GM18508 (cell line): Measurements from ENCODE around the gene MIA.
"Not testable (repeated sequence)": the region's sequence is repeated elsewhere in the genome, so short reads cannot be mapped to it uniquely, and the experiment has no call there.

ENCODE experiments used
- ATAC-seq: cut with Tn5 transposase; IDR thresholded peaks from one replicate; pipeline ENCODE4 v1.9.1; 2021; ENCODE audit warnings: moderate number of reproducible peaks; ENCODE audit not compliant: insufficient read depth, unreplicated experiment

The MIA gene

DNA sequence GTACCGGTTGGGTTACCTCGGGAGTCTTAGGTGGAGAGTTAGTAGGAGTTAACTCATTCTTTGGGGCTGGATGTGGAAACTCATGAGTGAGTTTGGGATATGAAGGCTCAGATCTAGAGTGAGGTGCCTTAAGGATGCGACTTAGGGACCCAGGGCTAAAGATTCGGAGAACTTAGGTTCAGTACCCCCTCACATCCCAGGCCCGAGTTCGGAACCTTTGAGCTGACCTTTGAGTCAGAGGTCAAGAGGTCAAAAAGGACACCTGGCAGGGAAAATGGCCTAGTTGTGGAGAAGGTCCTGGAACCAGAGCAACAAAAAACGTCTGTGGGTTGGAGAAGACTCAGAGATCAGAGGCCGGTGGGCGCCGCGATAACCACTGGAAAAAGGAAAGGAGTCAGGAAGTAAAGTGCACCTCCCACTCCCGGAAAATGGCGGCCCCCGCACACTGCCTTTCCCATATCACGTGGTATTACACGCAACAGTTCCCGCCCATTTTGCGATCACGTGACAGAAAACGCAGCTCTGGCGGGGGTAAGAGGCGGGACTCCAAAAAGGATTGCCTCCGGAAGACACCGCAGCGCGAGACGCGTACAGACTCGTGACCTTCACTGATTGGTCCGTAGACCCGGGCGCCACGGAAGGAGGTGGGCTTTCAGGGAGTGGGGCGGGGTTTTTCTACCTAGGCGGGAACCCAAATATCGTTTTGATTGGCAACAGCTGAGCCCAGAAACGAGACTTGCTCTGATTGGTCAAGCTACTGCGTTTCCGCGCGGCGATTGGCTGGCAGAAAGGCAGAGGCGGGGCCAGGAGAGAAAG is 25.1 kb upstream of the MIA start, which contains the start of gene ACTMAP:
TSS of gene ACTMAP (minus strand) at position 420 of the 816 bp plus-strand sequence. CDS start 674 bp downstream, outside the sequence.
- peak; percentile 70 for ATAC-seq

DNA sequence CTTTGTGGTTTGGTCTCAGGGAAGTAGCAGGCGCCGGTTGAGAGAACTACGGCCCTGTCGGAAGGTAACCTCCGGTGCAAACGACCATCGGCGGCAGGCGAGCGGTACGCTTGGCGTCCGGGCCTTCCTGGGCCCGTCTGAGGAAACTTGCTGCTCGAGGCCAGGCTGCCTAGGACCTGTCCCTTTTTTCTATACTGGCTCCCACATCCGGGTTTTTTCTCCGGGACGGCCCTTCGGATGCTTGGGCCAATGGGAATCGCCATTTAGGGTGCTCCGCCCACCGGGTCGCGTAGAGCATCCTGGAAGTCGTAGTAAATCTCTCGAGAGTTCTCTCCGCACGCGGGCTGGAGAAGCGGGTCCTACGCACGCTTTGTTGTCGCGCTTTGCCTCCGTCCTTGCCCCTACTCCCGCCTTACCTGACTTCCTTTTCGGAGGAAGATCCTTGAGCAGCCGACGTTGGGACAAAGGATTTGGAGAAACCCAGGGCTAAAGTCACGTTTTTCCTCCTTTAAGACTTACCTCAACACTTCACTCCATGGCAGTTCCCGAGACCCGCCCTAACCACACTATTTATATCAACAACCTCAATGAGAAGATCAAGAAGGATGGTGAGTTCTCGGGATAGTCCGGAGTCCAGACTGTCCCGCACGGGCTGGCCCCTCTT is 24.3 kb upstream of the MIA start, which contains the start of gene SNRPA:
TSS of gene SNRPA (plus strand) at position 330 of the 664 bp plus-strand sequence. CDS start at position 536, 206 bp downstream.
- ATAC-seq: peak; percentile 28

DNA sequence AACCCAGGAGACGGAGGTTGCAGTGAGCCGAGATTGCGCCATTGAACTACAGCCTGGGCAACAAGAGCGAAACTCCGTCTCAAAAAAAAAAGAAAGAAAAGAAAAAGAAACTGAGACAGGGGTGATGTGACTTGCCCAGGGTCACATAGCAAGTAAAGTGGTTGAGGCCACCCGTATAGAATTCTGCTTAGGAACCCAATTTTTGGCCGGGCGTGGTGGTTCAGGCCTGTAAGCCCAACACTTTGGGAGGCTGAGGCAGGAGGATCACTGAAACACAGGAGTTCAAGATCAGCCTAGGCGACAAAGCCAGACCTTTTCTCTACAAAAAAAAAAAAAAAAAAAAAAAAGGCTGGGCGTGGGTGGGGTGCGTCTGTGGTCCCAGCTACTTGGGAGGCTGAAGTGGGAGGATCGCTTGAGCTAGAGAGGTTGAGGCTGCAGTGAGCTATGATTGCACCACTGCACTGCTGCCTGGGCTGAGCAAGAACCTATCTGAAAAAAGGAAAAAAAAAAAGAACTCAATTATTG is 23.0 kb upstream of the MIA start:
- no peak for ATAC-seq

DNA sequence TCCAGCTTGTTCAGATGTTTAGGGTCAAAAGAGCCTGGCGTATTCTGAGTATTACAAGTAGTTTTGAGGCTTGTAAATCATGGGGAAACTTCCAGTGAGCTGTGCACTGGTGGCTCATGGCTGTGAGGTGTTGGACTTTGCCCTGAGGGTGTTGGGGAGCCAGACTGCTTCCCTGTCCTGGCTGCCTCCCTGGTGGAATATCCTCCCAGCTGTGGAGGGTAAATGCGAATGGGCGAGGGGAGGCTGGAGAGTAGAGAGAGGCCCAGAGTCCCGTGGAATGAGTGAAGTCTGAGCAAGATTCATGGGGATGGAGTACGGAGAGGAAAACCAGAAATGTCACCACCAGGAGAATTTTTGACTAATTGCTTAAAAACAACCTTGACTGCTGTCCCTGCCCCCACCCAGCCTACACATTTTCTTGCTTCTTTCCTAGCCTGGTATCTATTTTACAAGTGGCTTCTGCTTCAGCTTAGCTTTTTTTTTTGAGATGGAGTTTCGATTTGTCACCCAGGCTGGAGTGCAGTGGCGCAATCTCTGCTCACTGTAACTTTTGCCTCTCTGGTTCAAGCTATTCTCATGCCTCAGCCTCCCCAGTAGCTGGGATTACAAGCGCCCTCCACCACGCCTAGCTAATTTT is 20.6 kb upstream of the MIA start:
- ATAC-seq: no peak

DNA sequence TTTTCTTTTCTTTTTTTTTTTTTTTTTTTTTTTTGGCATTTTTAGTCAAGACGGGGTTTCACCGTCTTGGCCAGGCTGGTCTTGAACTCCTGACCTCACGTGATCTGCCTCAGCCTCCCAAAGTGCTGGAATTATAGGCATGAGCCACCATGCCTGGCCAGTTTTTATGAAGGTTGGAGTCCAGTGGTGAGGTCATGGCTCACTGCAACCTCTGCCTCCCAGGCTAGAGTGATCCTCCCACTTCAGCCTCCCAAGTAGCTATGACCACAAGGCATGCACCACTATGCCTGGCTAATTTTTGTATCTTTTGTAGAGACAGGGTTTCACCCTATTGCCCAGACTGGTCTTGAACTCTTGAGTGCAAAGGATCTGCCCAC is 20.1 kb upstream of the MIA start:
- ATAC-seq: no peak

DNA sequence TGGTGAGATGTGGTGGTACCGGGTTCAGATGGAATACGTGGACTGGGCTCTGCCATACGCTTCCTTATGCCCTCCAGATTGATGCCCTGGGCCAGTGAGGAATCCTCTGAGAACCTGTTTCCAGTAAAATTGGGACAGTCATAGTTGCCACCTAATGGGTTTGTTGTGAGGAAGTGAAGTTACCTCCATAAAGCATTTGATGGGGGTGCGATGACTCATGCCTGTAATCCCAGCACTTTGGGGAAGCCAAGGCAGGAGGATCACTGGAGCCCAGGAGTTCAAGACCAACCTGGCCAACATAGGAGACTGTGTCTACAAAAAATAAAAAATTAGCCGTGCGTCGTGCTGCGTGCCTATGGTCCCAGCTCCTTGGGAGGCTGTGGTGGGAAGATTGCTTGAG is 19.5 kb upstream of the MIA start:
- ATAC-seq: no peak

DNA sequence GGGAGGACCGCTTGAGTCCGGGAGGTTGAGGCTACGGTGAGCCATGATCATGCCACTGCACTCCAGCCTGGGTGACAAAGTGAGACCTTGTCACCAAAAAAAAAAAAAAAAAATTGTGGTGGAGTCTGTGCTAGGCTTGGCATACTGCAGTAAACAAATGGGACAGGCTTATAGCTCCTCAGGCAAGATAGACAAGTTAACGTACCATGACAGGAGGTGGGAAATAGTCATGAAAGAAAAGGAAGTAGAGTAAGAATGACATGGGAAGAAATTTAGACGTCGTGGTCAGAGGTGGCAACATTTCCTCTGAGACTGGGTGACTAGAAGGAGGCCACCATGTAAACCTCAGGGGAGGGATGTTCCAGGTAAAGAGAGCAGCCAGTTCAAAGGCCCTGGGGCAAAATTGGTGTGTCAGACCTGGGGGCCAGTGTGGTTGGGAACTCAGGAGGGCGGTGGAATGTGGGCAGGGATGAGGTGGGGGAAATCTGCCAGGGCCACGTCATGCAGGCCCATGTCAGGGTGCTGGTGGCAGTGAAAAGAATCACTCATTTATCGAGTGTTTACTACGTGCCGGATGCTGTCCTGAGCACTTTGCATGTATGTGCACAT is 18.7 kb upstream of the MIA start:
- no peak for ATAC-seq

DNA sequence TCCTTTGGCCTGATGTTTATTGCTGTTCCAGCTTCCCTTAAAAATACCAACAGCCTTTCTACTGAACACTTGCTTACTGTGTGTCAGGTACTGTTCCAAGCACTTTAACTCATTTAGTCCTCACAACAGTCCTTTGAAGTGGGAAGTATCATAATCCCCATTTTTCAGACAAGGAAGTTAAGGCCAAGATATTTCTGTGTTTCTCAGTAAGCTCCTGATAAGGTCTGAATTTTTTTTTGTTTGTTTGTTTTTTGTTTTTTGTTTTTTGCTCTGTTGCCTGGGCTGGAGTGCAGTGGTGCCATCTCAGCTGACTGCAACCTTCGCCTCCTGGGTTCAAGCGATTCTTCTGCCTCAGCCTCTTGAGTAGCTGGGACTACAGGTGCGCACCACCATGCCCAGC is 16.8 kb upstream of the MIA start:
- no peak for ATAC-seq

DNA sequence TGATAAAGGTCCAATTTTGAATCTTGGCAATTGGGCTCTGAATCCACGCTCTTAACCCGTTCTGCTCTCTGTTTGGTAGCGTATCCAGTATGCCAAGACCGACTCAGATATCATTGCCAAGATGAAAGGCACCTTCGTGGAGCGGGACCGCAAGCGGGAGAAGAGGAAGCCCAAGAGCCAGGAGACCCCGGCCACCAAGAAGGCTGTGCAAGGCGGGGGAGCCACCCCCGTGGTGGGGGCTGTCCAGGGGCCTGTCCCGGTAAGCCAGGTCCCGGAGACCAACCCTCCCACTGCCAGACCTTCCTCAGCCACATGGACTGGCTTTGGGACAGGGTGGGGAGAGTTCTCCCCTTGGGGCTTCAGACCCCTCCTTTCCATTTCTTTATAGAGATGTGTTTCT is 16.0 kb upstream of the MIA start:
- ATAC-seq: no peak

DNA sequence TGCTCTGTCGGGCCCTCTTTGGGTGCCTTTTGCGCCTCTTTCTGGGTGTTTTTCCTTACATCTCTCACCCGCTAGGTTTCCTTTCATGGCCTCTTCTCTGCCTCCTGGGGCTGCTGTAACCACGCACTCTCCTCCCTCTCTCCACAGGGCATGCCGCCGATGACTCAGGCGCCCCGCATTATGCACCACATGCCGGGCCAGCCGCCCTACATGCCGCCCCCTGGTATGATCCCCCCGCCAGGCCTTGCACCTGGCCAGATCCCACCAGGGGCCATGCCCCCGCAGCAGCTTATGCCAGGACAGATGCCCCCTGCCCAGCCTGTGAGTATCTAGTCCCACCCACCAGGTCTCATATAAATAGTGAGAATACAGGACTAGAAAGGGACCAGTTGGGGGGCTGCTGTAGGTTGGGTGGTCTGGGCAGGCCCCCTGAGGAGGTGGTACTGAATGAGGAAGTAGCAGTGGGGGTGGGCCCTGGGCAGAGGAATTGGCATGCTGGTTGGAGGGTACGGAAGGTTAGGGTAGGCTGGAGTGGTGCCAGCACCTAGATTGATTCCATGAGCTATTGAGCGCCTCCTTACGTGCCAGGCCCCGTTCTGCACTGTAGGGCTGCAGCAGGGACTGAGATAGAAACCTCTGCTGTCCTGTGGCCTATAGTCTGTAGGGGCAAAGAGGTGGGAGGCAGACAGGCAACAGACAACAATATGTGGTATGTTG is 12.4 kb upstream of the MIA start:
- no peak for ATAC-seq

DNA sequence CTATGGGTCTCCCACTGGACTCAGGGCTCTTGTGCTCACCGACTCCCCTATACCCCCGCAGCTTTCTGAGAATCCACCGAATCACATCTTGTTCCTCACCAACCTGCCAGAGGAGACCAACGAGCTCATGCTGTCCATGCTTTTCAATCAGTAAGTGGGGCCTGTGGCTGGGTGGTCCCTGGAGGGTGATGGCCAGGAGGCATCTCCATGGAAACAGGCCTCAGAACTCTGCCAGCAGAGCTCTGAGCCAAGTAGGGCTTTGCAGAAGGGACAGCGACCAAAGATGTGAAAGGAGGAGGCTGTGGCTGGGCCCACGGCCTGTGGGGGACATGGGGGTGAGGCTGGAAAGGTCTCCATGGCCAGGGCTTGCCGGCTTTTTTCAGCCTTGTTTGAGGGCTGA is 11.8 kb upstream of the MIA start:
- no peak for ATAC-seq

DNA sequence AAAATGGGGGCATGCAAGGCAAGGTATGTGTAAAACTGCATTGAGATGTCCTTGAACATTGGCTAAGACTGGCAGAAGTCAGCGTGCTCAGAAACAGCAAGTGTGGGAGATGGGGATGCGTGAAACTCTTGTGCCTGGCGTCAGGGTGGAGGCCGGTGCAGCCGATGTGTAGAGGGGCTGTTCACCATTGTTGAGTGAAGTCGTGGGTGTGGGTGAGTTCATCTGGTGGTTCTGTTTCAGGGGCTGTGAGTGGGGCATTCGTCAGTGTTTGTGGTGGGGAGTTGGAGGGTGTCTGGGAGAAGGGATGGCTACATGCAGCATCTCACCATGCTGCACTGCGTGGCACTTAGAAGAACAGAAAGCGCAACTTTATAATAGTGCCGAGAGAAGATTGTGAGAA is 11.4 kb upstream of the MIA start:
- ATAC-seq: no peak

DNA sequence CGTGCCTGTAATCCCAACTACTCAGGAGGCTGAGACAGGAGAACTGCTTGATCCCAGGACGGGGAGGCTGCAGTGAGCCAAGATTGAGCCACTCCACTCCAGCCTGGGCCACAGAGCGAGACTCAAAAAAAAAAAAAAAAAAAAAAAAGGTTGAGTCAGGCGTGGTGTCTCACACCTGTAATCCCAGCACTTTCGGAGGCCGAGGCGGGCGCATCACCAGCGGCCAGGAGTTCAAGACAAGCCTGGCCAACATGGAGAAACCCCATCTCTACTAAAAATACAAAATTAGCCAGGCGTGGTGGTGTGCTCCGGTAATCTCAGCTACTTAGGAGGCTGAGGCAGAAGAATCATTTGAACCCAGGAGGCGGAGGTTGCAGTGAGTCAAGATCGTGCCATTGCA is 8.9 kb upstream of the MIA start:
- not testable (repeated sequence) for ATAC-seq

DNA sequence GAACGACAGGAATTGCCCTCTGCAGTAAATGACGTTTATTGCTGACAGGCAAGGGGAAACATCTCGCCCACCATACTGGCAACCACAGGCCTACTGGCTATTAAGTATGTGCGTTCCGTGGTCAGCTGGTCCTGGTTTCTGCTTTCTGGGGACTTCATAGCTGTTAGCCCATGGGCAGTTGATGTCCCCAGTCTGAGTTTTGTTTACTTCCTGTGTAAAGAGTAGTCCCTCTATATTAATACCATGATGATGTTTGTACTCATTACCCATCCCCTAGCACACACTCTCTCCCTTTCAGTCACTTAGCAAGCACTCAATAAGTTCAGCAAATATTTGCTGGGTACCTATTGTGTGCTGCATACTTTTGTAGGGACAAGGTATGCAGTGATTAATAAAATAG is 6.5 kb upstream of the MIA start:
- no peak for ATAC-seq

DNA sequence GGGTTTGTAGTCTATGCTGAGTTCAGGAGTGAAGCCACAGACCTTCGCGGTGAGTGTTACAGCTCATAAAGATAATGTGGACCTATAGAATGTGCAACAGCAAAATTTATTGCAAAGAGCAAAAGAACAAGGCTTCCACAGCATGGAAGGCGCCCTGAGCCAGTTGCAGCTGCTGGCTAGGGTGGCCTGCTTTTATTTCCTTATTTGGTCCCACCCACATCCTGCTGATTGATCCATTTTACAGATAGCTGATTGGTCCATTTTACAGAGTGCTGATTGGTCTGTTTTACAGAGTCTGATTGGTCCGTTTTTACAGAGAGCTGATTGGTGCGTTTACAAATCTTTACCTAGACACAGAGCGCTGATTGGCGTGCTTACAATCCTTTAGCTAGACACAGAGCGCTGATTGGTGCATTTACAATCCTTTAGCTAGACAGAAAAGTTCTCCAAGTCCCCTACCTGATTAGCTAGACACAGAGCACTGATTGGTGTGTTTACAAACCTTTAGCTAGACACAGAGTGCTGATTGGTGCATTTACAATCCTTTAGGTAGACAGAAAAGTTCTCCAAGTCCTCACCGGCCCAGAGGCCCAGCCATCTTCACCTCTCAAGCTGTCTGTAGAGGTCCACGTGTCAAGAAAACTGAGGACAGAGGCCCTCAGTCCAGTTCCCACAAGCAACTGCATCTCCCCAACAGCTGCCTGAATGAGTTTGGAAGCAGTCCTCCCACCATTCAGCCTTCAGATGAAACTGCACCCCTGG is 4.0 kb upstream of the MIA start:
- not testable (repeated sequence) for ATAC-seq

DNA sequence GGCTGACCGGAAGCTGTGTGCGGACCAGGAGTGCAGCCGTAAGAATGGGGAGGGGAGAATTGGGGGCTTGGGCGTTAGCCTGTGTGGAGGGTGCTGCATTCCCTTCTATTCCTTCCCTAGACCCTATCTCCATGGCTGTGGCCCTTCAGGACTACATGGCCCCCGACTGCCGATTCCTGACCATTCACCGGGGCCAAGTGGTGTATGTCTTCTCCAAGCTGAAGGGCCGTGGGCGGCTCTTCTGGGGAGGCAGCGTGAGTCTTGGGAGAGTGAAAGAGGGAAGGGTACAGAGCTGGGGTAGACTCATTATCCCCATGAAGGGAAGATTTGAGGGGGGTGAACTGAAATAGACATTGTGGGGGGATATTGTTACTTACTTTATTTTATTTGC is 306 bp downstream of the MIA start:
- no peak for ATAC-seq

DNA sequence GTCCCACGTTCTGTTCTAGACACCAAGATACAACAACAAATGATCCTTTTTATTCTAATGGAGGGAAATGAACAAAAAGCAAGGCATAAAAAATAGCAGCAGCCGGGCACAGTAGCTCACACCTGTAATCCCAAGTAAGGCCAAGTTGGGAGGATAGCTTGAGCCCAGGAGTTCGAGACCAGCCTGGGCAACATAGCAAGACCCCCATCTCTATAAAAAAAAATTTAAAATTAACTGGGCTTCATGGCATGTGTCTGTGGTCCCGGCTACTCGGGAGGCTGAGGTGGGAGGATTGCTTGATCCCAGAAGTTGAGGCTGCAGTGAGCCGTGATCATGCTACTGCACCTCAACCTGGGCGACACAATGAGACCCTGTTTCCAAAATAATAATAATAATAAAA is 1.0 kb downstream of the MIA start:
- no peak for ATAC-seq

DNA sequence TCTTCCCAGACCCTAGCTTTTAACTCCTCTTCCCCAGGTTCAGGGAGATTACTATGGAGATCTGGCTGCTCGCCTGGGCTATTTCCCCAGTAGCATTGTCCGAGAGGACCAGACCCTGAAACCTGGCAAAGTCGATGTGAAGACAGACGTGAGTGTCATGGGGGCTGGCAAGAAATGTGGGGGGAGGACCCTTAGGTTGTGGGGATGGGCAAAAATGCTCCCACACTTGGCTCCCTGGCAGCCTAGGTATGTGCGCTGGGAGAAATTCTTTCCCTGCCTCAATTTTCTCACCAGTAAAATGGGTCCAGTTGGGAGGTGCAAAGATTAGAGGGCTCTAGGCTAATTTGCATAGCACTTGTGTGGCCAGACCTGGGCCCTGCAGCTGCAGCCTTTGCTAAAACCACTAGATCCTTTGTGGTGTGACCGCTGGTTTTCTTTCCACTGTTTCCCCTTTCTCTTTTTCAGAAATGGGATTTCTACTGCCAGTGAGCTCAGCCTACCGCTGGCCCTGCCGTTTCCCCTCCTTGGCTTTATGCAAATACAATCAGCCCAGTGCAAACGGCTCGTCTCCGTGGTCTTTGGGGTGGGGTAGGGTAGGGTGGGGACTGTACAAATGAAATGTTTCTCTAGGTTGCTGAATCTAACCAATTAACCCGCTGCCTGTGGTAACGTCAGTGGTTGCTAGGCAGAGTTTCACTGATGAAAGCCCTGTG is 1.8 kb downstream of the MIA start:
- peak; percentile 40 for ATAC-seq

DNA sequence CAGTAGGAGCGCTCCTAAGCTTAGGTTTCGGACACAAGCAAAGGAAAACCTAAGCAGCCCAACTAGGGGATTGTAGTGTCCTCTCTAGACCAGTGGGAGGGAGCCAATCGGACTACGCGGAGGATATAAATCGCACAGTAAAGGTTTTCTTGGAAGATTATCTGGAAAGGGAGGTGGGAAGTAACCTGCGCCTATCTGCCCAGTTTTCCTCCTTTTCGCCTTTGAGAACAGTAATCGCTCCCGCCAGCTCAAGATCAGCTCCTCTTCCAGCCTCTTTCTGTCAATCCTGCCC is 2.3 kb downstream of the MIA start:
- ATAC-seq: no peak
